ENCODE results near the gene MPHOSPH9. TPM values are rescaled to one million over a fixed set of nuclear protein-coding genes. Genes with fewer than 3 reads are reported as not detected.
"Not testable (repeated sequence)": the region's sequence is repeated elsewhere in the genome, so short reads cannot be mapped to it uniquely, and the experiment has no call there.

Gene MPHOSPH9
- total RNA-seq, 6 experiments from 2014 or later, result 20.7 to 28.6 (median 24.4) TPM

DNA sequence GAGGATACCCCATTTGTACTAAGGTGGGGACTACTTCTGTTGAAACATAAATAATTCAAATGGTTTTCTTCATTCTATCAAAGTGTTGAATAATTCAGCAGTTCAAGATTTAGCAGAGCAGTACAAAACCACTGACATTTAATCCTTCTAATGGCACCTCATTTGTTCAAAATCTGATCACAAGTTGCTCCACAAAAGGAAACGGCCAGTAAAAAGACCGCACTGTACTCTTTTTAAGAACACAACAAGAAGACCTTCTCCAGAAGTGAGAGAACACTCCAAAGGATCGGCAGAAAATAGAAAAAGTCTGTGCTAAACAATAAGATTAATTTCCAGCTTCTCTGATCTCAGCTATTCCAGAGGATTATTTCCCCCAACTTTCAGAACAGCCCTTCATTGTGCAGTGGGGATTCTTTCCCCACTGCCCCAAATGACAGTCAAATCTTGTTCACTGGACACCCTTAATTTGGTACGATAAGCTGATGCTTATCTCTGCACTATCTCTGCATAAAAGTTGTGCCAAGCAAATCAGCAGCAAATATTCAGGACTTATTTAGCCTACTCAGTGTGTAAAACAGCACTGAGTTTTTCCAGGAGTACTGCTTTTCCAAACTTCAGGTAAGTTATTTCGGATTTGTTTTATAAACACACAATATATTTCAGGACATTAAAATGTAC is 5.2 kb downstream of the MPHOSPH9 start:
- Mint-ChIP-seq H3K36me3 (ENCODE audit: low read depth) (no peaks in the 10 kb centered on the region), H3K4me3 (no peak overlapping the region), H3K27ac (peak overlapping the region; percentile 45), H3K27me3 (ENCODE audit: insufficient read depth) (peaks cover 5% of the 10 kb centered on the region; the same call in 1 of the 2 replicates), H3K4me1 (ENCODE audit: low read depth) (peaks cover 28% of the 10 kb centered on the region), H3K9me3 (no peaks in the 10 kb centered on the region)
- no peak for DNase-seq
- TF ChIP-seq, protein P1, sequence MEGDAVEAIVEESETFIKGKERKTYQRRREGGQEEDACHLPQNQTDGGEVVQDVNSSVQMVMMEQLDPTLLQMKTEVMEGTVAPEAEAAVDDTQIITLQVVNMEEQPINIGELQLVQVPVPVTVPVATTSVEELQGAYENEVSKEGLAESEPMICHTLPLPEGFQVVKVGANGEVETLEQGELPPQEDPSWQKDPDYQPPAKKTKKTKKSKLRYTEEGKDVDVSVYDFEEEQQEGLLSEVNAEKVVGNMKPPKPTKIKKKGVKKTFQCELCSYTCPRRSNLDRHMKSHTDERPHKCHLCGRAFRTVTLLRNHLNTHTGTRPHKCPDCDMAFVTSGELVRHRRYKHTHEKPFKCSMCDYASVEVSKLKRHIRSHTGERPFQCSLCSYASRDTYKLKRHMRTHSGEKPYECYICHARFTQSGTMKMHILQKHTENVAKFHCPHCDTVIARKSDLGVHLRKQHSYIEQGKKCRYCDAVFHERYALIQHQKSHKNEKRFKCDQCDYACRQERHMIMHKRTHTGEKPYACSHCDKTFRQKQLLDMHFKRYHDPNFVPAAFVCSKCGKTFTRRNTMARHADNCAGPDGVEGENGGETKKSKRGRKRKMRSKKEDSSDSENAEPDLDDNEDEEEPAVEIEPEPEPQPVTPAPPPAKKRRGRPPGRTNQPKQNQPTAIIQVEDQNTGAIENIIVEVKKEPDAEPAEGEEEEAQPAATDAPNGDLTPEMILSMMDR (IDR thresholded peaks at IDR 0.05), result no peak

DNA sequence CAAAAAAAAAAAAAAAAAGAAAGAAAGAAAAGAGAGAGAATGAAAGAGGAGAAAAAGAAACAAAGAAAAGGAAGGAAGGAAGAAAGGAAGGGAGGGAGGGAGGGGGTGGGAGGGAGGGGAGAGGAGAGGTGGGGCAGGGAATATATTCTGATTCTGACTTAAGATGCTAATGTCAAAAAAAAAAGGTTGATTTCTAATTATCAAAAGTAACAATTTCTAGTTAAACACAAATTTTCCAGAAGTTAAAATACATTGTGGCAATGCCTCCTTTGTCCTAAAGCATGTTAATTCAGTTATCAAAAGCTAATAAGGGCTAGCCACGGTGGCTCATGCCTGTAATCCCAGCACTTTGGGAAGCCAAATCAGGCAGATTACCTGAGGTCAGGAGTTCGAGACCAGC is 7.5 kb downstream of the MPHOSPH9 start:
- Mint-ChIP-seq H3K27me3 (ENCODE audit: insufficient read depth) (no peaks in the 10 kb centered on the region), H3K27ac (no peak overlapping the region), H3K36me3 (ENCODE audit: low read depth) (peaks cover 6% of the 10 kb centered on the region; the same call in 1 of the 2 replicates), H3K9me3 (no peaks in the 10 kb centered on the region), H3K4me3 (no peak overlapping the region), H3K4me1 (ENCODE audit: low read depth) (peaks cover 15% of the 10 kb centered on the region)
- TF ChIP-seq, protein P1 (IDR thresholded peaks at IDR 0.05), result no peak
- DNase-seq, result no peak

DNA sequence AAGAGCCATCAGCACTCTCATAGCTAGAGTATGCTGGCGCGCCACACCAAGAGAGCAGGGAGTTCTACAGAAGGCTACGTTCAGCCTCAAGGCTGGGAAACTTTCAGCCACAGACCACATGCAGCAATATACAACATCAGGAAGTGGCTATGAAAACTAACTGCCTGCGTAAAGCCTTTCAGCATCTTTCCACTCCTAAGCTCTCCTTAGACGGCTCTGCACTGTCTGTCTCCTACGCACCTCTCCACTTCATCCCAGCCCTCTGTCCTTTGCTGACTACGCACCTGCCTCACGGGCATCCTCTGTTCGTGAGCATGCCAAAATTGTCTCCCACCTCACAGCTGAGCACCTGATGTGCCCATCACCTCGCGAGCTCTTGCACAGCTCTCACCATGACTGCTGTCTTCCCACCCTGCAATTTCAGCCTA is 9.7 kb downstream of the MPHOSPH9 start:
- Mint-ChIP-seq H3K36me3 (ENCODE audit: low read depth) (peaks cover 6% of the 10 kb centered on the region; the same call in 1 of the 2 replicates), H3K27me3 (ENCODE audit: insufficient read depth) (no peaks in the 10 kb centered on the region; the same call in 1 of the 2 replicates), H3K27ac (no peak overlapping the region; the same call in 1 of the 2 replicates), H3K9me3 (no peaks in the 10 kb centered on the region), H3K4me1 (ENCODE audit: low read depth) (peaks cover 6% of the 10 kb centered on the region; the same call in 1 of the 2 replicates), H3K4me3 (no peak overlapping the region)
- TF ChIP-seq, protein P1 (IDR thresholded peaks at IDR 0.05), result no peak
- no peak for DNase-seq

DNA sequence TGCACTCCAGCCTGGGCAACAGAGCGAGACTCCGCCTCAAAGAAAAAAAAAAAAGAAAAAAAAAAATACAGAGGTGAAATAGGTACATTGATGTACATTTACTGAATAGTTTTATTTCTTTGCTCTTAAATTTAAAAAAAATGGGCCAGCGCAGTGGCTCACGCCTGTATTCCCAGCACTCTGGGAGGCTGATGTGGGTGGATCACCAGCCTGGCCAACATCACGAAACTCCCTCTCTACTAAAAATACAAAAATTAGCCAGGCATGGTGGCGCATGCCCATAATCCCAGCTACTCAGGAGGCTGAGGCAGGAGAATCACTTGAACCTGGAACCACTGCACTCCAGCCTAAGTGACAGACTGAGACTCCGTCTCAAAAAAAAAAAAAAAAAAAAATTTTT is 25.1 kb downstream of the MPHOSPH9 start:
- peaks cover 14% of the 10 kb centered on the region for H3K36me3 Mint-ChIP-seq (ENCODE audit: low read depth)
- not testable (repeated sequence) for DNase-seq; H3K27ac Mint-ChIP-seq; H3K27me3 Mint-ChIP-seq (ENCODE audit: insufficient read depth); H3K4me1 Mint-ChIP-seq (ENCODE audit: low read depth); H3K9me3 Mint-ChIP-seq; H3K4me3 Mint-ChIP-seq

DNA sequence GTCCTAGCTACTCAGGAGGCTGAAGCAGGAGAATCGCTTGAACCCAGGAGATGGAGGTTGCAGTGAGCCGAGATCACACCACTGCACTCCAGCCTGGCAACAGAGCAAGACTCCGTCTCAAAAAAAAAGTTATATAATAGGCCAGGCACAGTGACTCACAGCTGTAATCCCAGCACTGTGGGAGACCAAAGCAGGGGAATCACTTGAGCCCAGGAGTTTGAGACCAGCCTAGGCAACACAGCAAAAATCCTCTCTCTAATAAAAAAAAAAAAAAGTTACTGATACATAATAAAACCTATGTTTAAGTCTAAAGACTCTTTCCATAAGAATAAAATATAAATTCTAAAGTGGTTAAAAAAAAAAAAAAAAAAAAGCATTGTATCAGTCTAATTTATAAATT is 26.1 kb downstream of the MPHOSPH9 start:
- not testable (repeated sequence) for H3K27ac Mint-ChIP-seq; H3K4me1 Mint-ChIP-seq (ENCODE audit: low read depth); H3K9me3 Mint-ChIP-seq; H3K27me3 Mint-ChIP-seq (ENCODE audit: insufficient read depth); H3K4me3 Mint-ChIP-seq; DNase-seq
- H3K36me3 Mint-ChIP-seq (ENCODE audit: low read depth), result peaks cover 19% of the 10 kb centered on the region

DNA sequence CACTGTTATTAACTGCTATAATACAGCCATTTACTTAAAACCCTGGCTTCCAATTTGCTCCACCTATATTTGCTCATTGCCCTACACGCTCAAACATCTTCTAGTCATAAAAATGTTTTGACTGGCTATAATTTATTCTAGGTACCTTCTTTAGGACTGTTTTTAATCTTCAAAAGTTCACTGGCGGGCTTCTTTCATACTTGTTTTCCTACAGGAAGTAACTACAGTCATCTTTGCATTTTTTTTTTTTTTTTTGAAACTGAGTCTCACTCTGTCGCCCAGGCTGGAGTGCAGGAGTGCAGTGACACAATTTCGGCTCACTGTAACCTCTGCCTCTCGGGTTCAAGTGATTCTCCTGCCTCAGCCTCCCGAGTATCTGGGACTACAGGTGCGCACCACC is 32.5 kb downstream of the MPHOSPH9 start:
- no peak overlapping the region for H3K4me3 Mint-ChIP-seq
- H3K36me3 Mint-ChIP-seq (ENCODE audit: low read depth), result peaks cover 14% of the 10 kb centered on the region
- no peak overlapping the region for H3K27ac Mint-ChIP-seq
- no peak for DNase-seq
- no peaks in the 10 kb centered on the region for H3K4me1 Mint-ChIP-seq (ENCODE audit: low read depth)
- H3K9me3 Mint-ChIP-seq, result no peaks in the 10 kb centered on the region
- H3K27me3 Mint-ChIP-seq (ENCODE audit: insufficient read depth), result no peaks in the 10 kb centered on the region
- TF ChIP-seq, protein P1 (IDR thresholded peaks at IDR 0.05), result no peak

All from HFFc6 (cell line).